Astrocyte (in vitro differentiated cells and primary cell): ENCODE measurements around the gene ADGRF1. TPM values are rescaled to one million over a fixed set of nuclear protein-coding genes. Genes with fewer than 3 reads are reported as not detected.

Experiments
- DNase-seq: peaks from one replicate; pipeline ENCODE4 v3.0.0-alpha.2; 2010; ENCODE audit warnings: low read depth
- FAIRE-seq: peaks from 2 replicates; lab custom pipeline; 2011; peaks lifted over from hg19 to GRCh38; lab: Jason Lieb, UNC
- H2AFZ ChIP-seq: 2 replicates; pipeline ENCODE4 v1.6.0; 2012; ENCODE audit warnings: low read depth, low read length, inconsistent platforms
- H3K27ac ChIP-seq: 2 replicates; pipeline ENCODE4 v1.5.1; 2011; ENCODE audit warnings: low read depth, low read length, inconsistent platforms
- H3K27me3 ChIP-seq: 2 replicates; pipeline ENCODE4 v1.6.0; 2011; ENCODE audit warnings: low read length, inconsistent platforms; ENCODE audit not compliant: insufficient read depth
- H3K36me3 ChIP-seq: 2 replicates; pipeline ENCODE4 v1.5.1; 2011; ENCODE audit warnings: low read length, inconsistent platforms; ENCODE audit not compliant: insufficient read depth
- H3K4me1 ChIP-seq: 2 replicates; pipeline ENCODE4 v1.5.1; 2011; ENCODE audit warnings: low read length, inconsistent platforms; ENCODE audit not compliant: insufficient read depth
- H3K4me2 ChIP-seq: 2 replicates; pipeline ENCODE4 v1.6.0; 2012; ENCODE audit warnings: low read length, inconsistent platforms
- H3K4me3 ChIP-seq: 2 replicates; pipeline ENCODE4 v1.5.1; 2011; ENCODE audit warnings: low read depth, mild to moderate bottlenecking, low read length, inconsistent platforms; ENCODE audit not compliant: insufficient read depth
- H3K79me2 ChIP-seq: 2 replicates; pipeline ENCODE4 v1.6.0; 2012; ENCODE audit warnings: mild to moderate bottlenecking, low read length, inconsistent platforms; ENCODE audit not compliant: insufficient read depth
- H3K9ac ChIP-seq: 2 replicates; pipeline ENCODE4 v1.6.0; 2012; ENCODE audit warnings: mild to moderate bottlenecking, low read length, inconsistent platforms
- H3K9me3 ChIP-seq: 2 replicates; pipeline ENCODE4 v1.5.1; 2012; ENCODE audit warnings: low read depth, mild to moderate bottlenecking, low read length, inconsistent platforms; ENCODE audit not compliant: insufficient read depth
- H4K20me1 ChIP-seq: 2 replicates; pipeline ENCODE4 v1.6.0; 2012; ENCODE audit warnings: low read length, inconsistent platforms; ENCODE audit not compliant: insufficient read depth
- H3K27ac Mint-ChIP-seq: one replicate; pipeline ENCODE4 v1.8.0; 2021; ENCODE audit warnings: mild to moderate bottlenecking, mixed read lengths; ENCODE audit not compliant: unreplicated experiment
- H3K27me3 Mint-ChIP-seq: one replicate; pipeline ENCODE4 v1.8.0; 2021; ENCODE audit warnings: low read depth, mixed read lengths; ENCODE audit not compliant: unreplicated experiment
- H3K36me3 Mint-ChIP-seq: one replicate; pipeline ENCODE4 v1.8.0; 2021; ENCODE audit warnings: low read depth, mixed read lengths; ENCODE audit not compliant: unreplicated experiment
- H3K4me1 Mint-ChIP-seq: one replicate; pipeline ENCODE4 v1.8.0; 2021; ENCODE audit warnings: low read depth, mixed read lengths; ENCODE audit not compliant: unreplicated experiment
- H3K4me3 Mint-ChIP-seq: one replicate; pipeline ENCODE4 v1.8.0; 2021; ENCODE audit warnings: mild to moderate bottlenecking, moderate library complexity, mixed read lengths; ENCODE audit not compliant: unreplicated experiment
- H3K9me3 Mint-ChIP-seq: one replicate; pipeline ENCODE4 v1.8.0; 2021; ENCODE audit warnings: mild to moderate bottlenecking, mixed read lengths; ENCODE audit not compliant: unreplicated experiment
- CTCF ChIP-seq: IDR thresholded peaks from 2 replicates; pipeline ENCODE4 v1.5.1; 2011; ENCODE audit warnings: low read depth, mild to moderate bottlenecking, inconsistent platforms, low read length, moderate library complexity; ENCODE audit not compliant: insufficient read depth
- EZH2 ChIP-seq: IDR thresholded peaks from 2 replicates; pipeline ENCODE4 v1.6.1; 2012; ENCODE audit warnings: mild to moderate bottlenecking, low read length, inconsistent platforms; ENCODE audit not compliant: insufficient read depth
- total RNA-seq: library from RNA; stranded (reverse); gene quantifications from 2 replicates; pipeline ENCODE4 v1.2.1, GENCODE V29; 2021

ADGRF1 gene
- total RNA-seq, 1 donor from 2014 or later = 0.25 TPM

DNA sequence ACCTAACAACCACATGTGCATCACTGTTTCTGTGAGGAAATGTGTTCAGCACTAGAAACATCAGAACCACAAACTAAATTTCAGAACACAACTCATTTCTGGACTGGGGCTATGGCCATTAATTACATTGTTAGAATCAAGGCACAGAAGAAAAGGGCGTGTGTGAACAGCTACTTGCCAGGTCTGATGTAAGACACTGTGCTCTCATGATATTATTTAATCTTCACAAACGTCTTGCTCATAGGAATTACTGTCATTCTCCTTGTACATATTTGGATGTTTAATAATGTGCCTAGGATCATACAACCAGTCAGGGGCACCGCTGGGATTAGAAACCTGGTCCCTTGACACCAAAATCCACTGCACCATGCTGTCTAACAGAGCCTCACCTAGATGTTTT is 14.8 kb downstream of the ADGRF1 start:
- Histone ChIP-seq H3K79me2 (no peaks in the 10 kb centered on the region), H3K36me3 (no peaks in the 10 kb centered on the region), H4K20me1 (no peaks in the 10 kb centered on the region), H3K9me3 (no peaks in the 10 kb centered on the region), H3K4me2 (no peak overlapping the region), H3K9ac (no peak overlapping the region), H3K4me1 (no peaks in the 10 kb centered on the region), H3K4me3 (no peak overlapping the region), H2AFZ (no peak overlapping the region), H3K27me3 (no peaks in the 10 kb centered on the region), H3K27ac (no peak overlapping the region)
- no peak for DNase-seq
- Mint-ChIP-seq H3K4me1 (peaks cover 5% of the 10 kb centered on the region), H3K27ac (no peak overlapping the region), H3K9me3 (no peaks in the 10 kb centered on the region), H3K27me3 (no peaks in the 10 kb centered on the region), H3K4me3 (no peak overlapping the region), H3K36me3 (no peaks in the 10 kb centered on the region)
- FAIRE-seq = no peak
- no peak for TF ChIP-seq EZH2
- TF ChIP-seq CTCF = no peak

DNA sequence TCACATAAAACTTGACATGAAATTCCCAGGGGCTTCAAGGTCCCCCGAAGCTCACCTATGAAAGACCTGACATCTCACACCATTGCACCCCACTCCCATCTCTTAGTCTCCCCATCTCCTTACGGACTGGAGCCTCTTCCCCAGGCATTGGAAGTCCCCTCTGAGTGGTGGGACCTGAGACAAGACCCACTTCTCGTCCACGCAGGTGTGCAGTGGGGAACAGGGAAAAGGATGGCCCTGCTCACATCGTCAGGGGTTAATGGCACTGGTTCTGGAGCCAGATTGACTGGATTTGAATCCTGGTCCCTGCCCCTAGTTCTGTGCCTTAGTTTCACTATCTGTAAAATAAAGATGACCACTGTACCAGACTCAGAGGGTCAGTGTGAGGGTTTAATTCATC is 15.5 kb downstream of the ADGRF1 start:
- H3K9me3 ChIP-seq = no peaks in the 10 kb centered on the region
- no peaks in the 10 kb centered on the region for H3K9me3 Mint-ChIP-seq
- no peaks in the 10 kb centered on the region for H3K36me3 ChIP-seq
- DNase-seq (no peak), FAIRE-seq (no peak)
- TF ChIP-seq CTCF = no peak
- no peak for TF ChIP-seq EZH2
- no peak overlapping the region for H3K27ac ChIP-seq
- H3K36me3 Mint-ChIP-seq = no peaks in the 10 kb centered on the region
- H3K9ac ChIP-seq = no peak overlapping the region
- no peaks in the 10 kb centered on the region for H3K27me3 Mint-ChIP-seq
- H3K4me3 ChIP-seq = no peak overlapping the region
- no peaks in the 10 kb centered on the region for H3K4me1 ChIP-seq
- no peak overlapping the region for H2AFZ ChIP-seq
- no peaks in the 10 kb centered on the region for H4K20me1 ChIP-seq
- no peak overlapping the region for H3K4me2 ChIP-seq
- no peaks in the 10 kb centered on the region for H3K79me2 ChIP-seq
- H3K27me3 ChIP-seq = no peaks in the 10 kb centered on the region
- H3K4me3 Mint-ChIP-seq = no peak overlapping the region
- peaks cover 5% of the 10 kb centered on the region for H3K4me1 Mint-ChIP-seq
- H3K27ac Mint-ChIP-seq = no peak overlapping the region

GRCh38 chr6:47023573-47023972 is 18.6 kb downstream of the ADGRF1 start:
- H3K27me3 ChIP-seq = no peaks in the 10 kb centered on the region
- DNase-seq = no peak
- no peaks in the 10 kb centered on the region for H4K20me1 ChIP-seq
- FAIRE-seq = no peak
- no peak overlapping the region for H3K4me3 Mint-ChIP-seq
- no peaks in the 10 kb centered on the region for H3K27me3 Mint-ChIP-seq
- no peaks in the 10 kb centered on the region for H3K4me1 Mint-ChIP-seq
- H3K4me3 ChIP-seq = no peak overlapping the region
- no peaks in the 10 kb centered on the region for H3K36me3 ChIP-seq
- TF ChIP-seq EZH2 (no peak), CTCF (no peak)
- no peaks in the 10 kb centered on the region for H3K9me3 Mint-ChIP-seq
- no peaks in the 10 kb centered on the region for H3K9me3 ChIP-seq
- no peaks in the 10 kb centered on the region for H3K36me3 Mint-ChIP-seq
- no peak overlapping the region for H2AFZ ChIP-seq
- no peaks in the 10 kb centered on the region for H3K79me2 ChIP-seq
- H3K4me2 ChIP-seq = no peak overlapping the region
- no peak overlapping the region for H3K9ac ChIP-seq
- H3K27ac Mint-ChIP-seq = no peak overlapping the region
- H3K4me1 ChIP-seq = no peaks in the 10 kb centered on the region
- H3K27ac ChIP-seq = no peak overlapping the region
